Endothelial cell of umbilical vein (primary cell): Measurements from ENCODE around the gene PCDHGC3. TPM values are rescaled to one million over a fixed set of nuclear protein-coding genes. Genes with fewer than 3 reads are reported as not detected.

Source experiments
- BruUV-seq: library from RNA; stranded (reverse); fragments of 400-500 nt; replicated peaks from 2 replicates; lab custom pipeline; 2021; lab: Mats Ljungman, UMichigan
- CTCF ChIA-PET: fragments of 300-600, 350-600 bp; sonication (Branson Sonifier 250); formaldehyde crosslinking; loops from one replicate; lab custom pipeline; 2021; ENCODE audit warnings: antibody characterized with exemption, inconsistent platforms; lab: Charles Lee
- POLR2A ChIA-PET: fragments of 300-600, 350-600 bp; sonication (Branson Sonifier 250); formaldehyde crosslinking; loops from one replicate; lab custom pipeline; 2021; ENCODE audit warnings: antibody characterized with exemption, inconsistent platforms; lab: Charles Lee
- DNase-seq: peaks from one replicate; pipeline ENCODE4 v3.0.0-alpha.2; 2011; ENCODE audit warnings: low read depth, low spot score
- FAIRE-seq: peaks from 2 replicates; lab custom pipeline; 2011; peaks lifted over from hg19 to GRCh38; lab: Jason Lieb, UNC
- H2AFZ ChIP-seq: 2 replicates; pipeline ENCODE4 v1.6.0; 2012; ENCODE audit warnings: low read depth, low read length, control low read depth, inconsistent platforms
- H3K27ac ChIP-seq: 2 replicates; pipeline ENCODE4 v1.5.1; 2011; ENCODE audit warnings: low read depth, mild to moderate bottlenecking, control low read depth, low read length, moderate library complexity; ENCODE audit not compliant: insufficient read depth
- H3K27me3 ChIP-seq, 2 experiments: 2 replicates each; pipeline versions ENCODE4 v1.6.0 to v1.6.1; 2011; ENCODE audit warnings: low read length in 2 of 2, mixed read lengths in 1 of 2; ENCODE audit not compliant: control insufficient read depth in 2 of 2, insufficient read depth in 2 of 2
- H3K36me3 ChIP-seq, 2 experiments: 2 replicates in 1 of 2; 3 replicates in 1 of 2; pipeline ENCODE4 v1.5.1; 2011; ENCODE audit warnings: low read length in 2 of 2, mild to moderate bottlenecking in 1 of 2, moderate library complexity in 1 of 2; ENCODE audit not compliant: control insufficient read depth in 2 of 2, insufficient read depth in 2 of 2; ENCODE audit errors: extremely low read depth in 1 of 2
- H3K4me1 ChIP-seq: 3 replicates; pipeline ENCODE4 v1.5.1; 2011; ENCODE audit warnings: mild to moderate bottlenecking, low read length; ENCODE audit not compliant: control insufficient read depth, insufficient read depth; ENCODE audit errors: extremely low read depth
- H3K4me2 ChIP-seq: 2 replicates; pipeline ENCODE4 v1.6.1; 2011; ENCODE audit warnings: low read length, control low read depth, mixed read lengths; ENCODE audit not compliant: insufficient read depth
- H3K4me3 ChIP-seq, 3 experiments: fragments of 200-600 bp in 1 of 3; sonication (generic), shearing (Covaris generic) in 1 of 3; replicated peaks in 1 of 3; 2 replicates each; pipeline ENCODE4 v1.5.1; 2011 to 2016; ENCODE audit warnings: control low read depth in 3 of 3, low read length in 3 of 3, mild to moderate bottlenecking in 2 of 3, inconsistent platforms in 1 of 3, low read depth in 1 of 3, moderate library complexity in 1 of 3; ENCODE audit not compliant: insufficient read depth in 1 of 3
- H3K79me2 ChIP-seq: 2 replicates; pipeline ENCODE4 v1.6.0; 2012; ENCODE audit warnings: low read length, inconsistent platforms; ENCODE audit not compliant: control insufficient read depth, insufficient read depth
- H3K9ac ChIP-seq: replicated peaks from 2 replicates; pipeline ENCODE3; 2011; ENCODE audit warnings: low read length, control low read depth; ENCODE audit not compliant: insufficient read depth; ENCODE audit errors: extremely low read depth
- H3K9me1 ChIP-seq: replicated peaks from 3 replicates; pipeline ENCODE4 v1.6.0; 2011; ENCODE audit warnings: mild to moderate bottlenecking, low read length; ENCODE audit not compliant: control insufficient read depth, insufficient read depth; ENCODE audit errors: extremely low read depth
- H3K9me3 ChIP-seq: replicated peaks from 2 replicates; pipeline ENCODE4 v1.5.1; 2012; ENCODE audit warnings: low read length, inconsistent platforms; ENCODE audit not compliant: control insufficient read depth, insufficient read depth
- H4K20me1 ChIP-seq: replicated peaks from 2 replicates; pipeline ENCODE3; 2011; ENCODE audit warnings: mild to moderate bottlenecking, low read length; ENCODE audit not compliant: control insufficient read depth, insufficient read depth; ENCODE audit errors: extremely low read depth
- CTCF ChIP-seq, 2 donors: IDR thresholded peaks; 1 replicate in 1 of 2; 2 replicates in 1 of 2; pipeline ENCODE4 v1.5.1; 2011; ENCODE audit warnings: low read length in 2 of 2, mild to moderate bottlenecking in 2 of 2, moderate library complexity in 2 of 2, control low read depth in 1 of 2, inconsistent platforms in 1 of 2, low read depth in 1 of 2; ENCODE audit not compliant: insufficient read depth in 1 of 2; ENCODE audit errors: extremely low read depth in 1 of 2
- EZH2 ChIP-seq: IDR thresholded peaks from 2 replicates; pipeline ENCODE4 v1.6.1; 2012; ENCODE audit warnings: borderline replicate concordance, low read depth, mild to moderate bottlenecking, moderate library complexity, low read length, inconsistent platforms; ENCODE audit not compliant: severe bottlenecking
- FOS ChIP-seq: IDR thresholded peaks from 2 replicates; pipeline ENCODE4 v1.6.1; 2011; ENCODE audit warnings: mild to moderate bottlenecking, low read length, moderate library complexity, borderline replicate concordance; ENCODE audit not compliant: insufficient read depth
- GATA2 ChIP-seq: IDR thresholded peaks from 2 replicates; pipeline ENCODE4 v1.7.0; 2011; ENCODE audit warnings: low read depth, mild to moderate bottlenecking, moderate library complexity, mixed read lengths, low read length; ENCODE audit not compliant: insufficient read length, insufficient read depth
- JUN ChIP-seq: IDR thresholded peaks from 2 replicates; pipeline ENCODE4 v1.6.1; 2011; ENCODE audit warnings: borderline replicate concordance, low read depth; ENCODE audit not compliant: insufficient read length, insufficient read depth
- MAX ChIP-seq: IDR thresholded peaks from 2 replicates; pipeline ENCODE4 v1.6.1; 2011; ENCODE audit not compliant: insufficient read depth, insufficient read length
- MYC ChIP-seq: IDR thresholded peaks from one replicate; pipeline ENCODE4 v1.6.1; 2011; ENCODE audit warnings: mild to moderate bottlenecking, low read depth, low read length
- POLR2AphosphoS5 ChIP-seq: IDR thresholded peaks from 2 replicates; pipeline ENCODE4 v1.6.1; 2012; ENCODE audit warnings: low read depth, mild to moderate bottlenecking, control low read depth, low read length, moderate library complexity; ENCODE audit not compliant: insufficient read depth
- dilution Hi-C: fragments of 300-500 bp; cut with MboI; formaldehyde crosslinking; loops from one replicate; pipeline ENCODE4 v1.15.0; 2019; ENCODE audit warnings: low sequenced_read_pairs; ENCODE audit not compliant: extremely low pct_ligation_motif_present
- intact Hi-C: fragments of 100-400 bp; cut with micrococcal nuclease; formaldehyde crosslinking; loops from one replicate; pipeline ENCODE4 v1.10.0; 2022
- polyA plus RNA-seq, 4 experiments: library from polyadenylated mRNA; depleted of rRNA in 3 of 4; stranded (reverse) in 3 of 4; unstranded in 1 of 4; fragments of >200 nt; gene quantifications; 2 replicates each; pipeline versions ENCODE4 v1.2.1 to v1.2.3, GENCODE V29; 2011 to 2012; ENCODE audit warnings: missing spikeins in 1 of 4
- total RNA-seq: library from RNA; stranded (reverse); gene quantifications from 2 replicates; pipeline ENCODE4 v1.2.3, GENCODE V29; 2021

Gene PCDHGC3
- total and polyA plus RNA-seq, 2 donors (not counting 3 experiments of a cell fraction or from before 2014, with no cell fraction given): 9.2 to 36.1 TPM

DNA sequence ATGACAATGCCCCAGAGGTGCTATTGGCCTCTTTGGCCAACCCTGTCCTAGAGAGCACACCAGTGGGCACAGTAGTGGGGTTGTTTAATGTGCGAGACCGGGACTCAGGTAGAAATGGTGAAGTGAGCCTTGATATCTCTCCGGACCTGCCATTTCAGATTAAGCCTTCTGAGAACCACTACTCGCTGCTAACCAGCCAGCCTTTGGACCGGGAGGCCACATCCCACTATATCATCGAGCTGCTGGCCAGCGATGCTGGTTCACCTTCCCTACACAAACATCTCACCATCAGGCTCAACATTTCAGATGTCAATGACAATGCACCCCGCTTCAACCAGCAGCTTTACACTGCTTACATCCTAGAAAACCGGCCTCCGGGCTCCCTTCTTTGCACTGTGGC, 14.5 kb downstream of the PCDHGC3 start:
- Histone ChIP-seq H3K9me1 (no peaks in the 10 kb centered on the region), H3K4me2 (no peak overlapping the region), H4K20me1 (no peaks in the 10 kb centered on the region), H3K27ac (no peak overlapping the region), H3K9me3 (no peaks in the 10 kb centered on the region), H3K36me3 (no peaks in the 10 kb centered on the region), H3K79me2 (no peaks in the 10 kb centered on the region), H3K27me3 (peaks cover 10 to 30% of the 10 kb centered on the region in 2 experiments), H3K9ac (no peak overlapping the region), H3K4me1 (peaks cover under 1% of the 10 kb centered on the region), H2AFZ (no peak overlapping the region), H3K4me3 (no peak overlapping the region)
- FAIRE-seq: no peak
- POLR2A ChIA-PET: no interaction called here
- BruUV-seq: no TSS peak
- CTCF ChIA-PET: no interaction called here
- dilution Hi-C loops (no loop called here), intact Hi-C loops (no loop called here)
- no peak for DNase-seq
- TF ChIP-seq GATA2: no peak
- TF ChIP-seq EZH2: no peak
- TF ChIP-seq MAX: no peak
- TF ChIP-seq MYC: no peak
- no peak for TF ChIP-seq POLR2AphosphoS5
- no peak for TF ChIP-seq FOS
- no peak for TF ChIP-seq JUN
- TF ChIP-seq CTCF (IDR thresholded peaks at IDR 0.05; ENCODE audit: extremely low read depth in 1 of 2, insufficient read depth in 1 of 2, low read depth in 1 of 2, low read length in 2 of 2): no peak
